NCI-H128 (cell line): Measurements from ENCODE around the gene PPP6R1.
A peak's percentile ranks its signal among the peaks of the same experiment; 100 is the strongest.

Source experiments
- DNase-seq: peaks from one replicate; lab custom pipeline; 2025; ENCODE audit not compliant: unreplicated experiment; lab: John Stamatoyannopoulos, UW

Gene PPP6R1

GRCh38 chr19:55279770-55280643 is 21.2 kb upstream of the PPP6R1 start, which contains the start of gene HSPBP1:
Gene HSPBP1 (minus strand): TSS chr19:55280110. CDS start chr19:55279608, 502 bp downstream.
- peak; percentile 89 for DNase-seq

GRCh38 chr19:55279340-55279739 is 20.5 kb upstream of the PPP6R1 start:
- no peak for DNase-seq

GRCh38 chr19:55278391-55279135 is 19.7 kb upstream of the PPP6R1 start:
- no peak for DNase-seq

GRCh38 chr19:55277494-55277893 is 18.7 kb upstream of the PPP6R1 start:
- DNase-seq = no peak

- no peak for DNase-seq
These were observed 18.1 kb upstream of the PPP6R1 start for GRCh38 chr19:55276720-55277430.

GRCh38 chr19:55275851-55276719 is 17.3 kb upstream of the PPP6R1 start:
- no peak for DNase-seq

- DNase-seq = no peak
These were observed 15.3 kb upstream of the PPP6R1 start for GRCh38 chr19:55273978-55274707.

- no peak for DNase-seq
These were observed 13.3 kb upstream of the PPP6R1 start for GRCh38 chr19:55272142-55272541.

- DNase-seq = no peak
These were observed 11.5 kb upstream of the PPP6R1 start for GRCh38 chr19:55270172-55270942.

GRCh38 chr19:55269299-55269698 is 10.5 kb upstream of the PPP6R1 start:
- DNase-seq = no peak

- no peak for DNase-seq
These were observed 8.0 kb upstream of the PPP6R1 start for GRCh38 chr19:55266840-55267239.

- DNase-seq = no peak
These were observed 7.6 kb upstream of the PPP6R1 start for GRCh38 chr19:55266404-55266803.

GRCh38 chr19:55265723-55266386 is 7.0 kb upstream of the PPP6R1 start:
- DNase-seq = no peak

GRCh38 chr19:55265173-55265572 is 6.4 kb upstream of the PPP6R1 start:
- DNase-seq = no peak

- no peak for DNase-seq
These were observed 5.7 kb upstream of the PPP6R1 start for GRCh38 chr19:55264531-55264930.

- no peak for DNase-seq
These were observed 3.5 kb upstream of the PPP6R1 start for GRCh38 chr19:55262359-55262758.

GRCh38 chr19:55261671-55262126 is 2.9 kb upstream of the PPP6R1 start:
- no peak for DNase-seq

GRCh38 chr19:55259540-55260210 is 858 bp upstream of the PPP6R1 start:
- no peak for DNase-seq
